Karpas-422 (cell line): ENCODE measurements around the gene KLHDC4. TPM values are rescaled to one million over a fixed set of nuclear protein-coding genes. Genes with fewer than 3 reads are reported as not detected.

ENCODE experiments used
- DNase-seq: peaks from one replicate; pipeline ENCODE4 v3.0.0-alpha.2; 2015
- H2AFZ ChIP-seq: fragments of 200-600 bp; sonication (generic); 2 replicates; pipeline ENCODE4 v1.6.1; 2014; ENCODE audit warnings: antibody characterized with exemption, low read length, mixed read lengths
- H3K27ac ChIP-seq: fragments of 200-600 bp; sonication (generic); 2 replicates; pipeline ENCODE4 v1.5.1; 2014; ENCODE audit warnings: mild to moderate bottlenecking, low read length, moderate library complexity
- H3K27me3 ChIP-seq: fragments of 200-600 bp; sonication (generic); 2 replicates; pipeline ENCODE4 v1.6.1; 2014; ENCODE audit warnings: low read length, mixed read lengths
- H3K36me3 ChIP-seq: fragments of 200-600 bp; sonication (generic); 2 replicates; pipeline ENCODE4 v1.6.1; 2014; ENCODE audit warnings: low read length, mixed read lengths; ENCODE audit not compliant: insufficient read depth
- H3K4me1 ChIP-seq: fragments of 200-600 bp; sonication (generic); 2 replicates; pipeline ENCODE4 v1.6.1; 2014; ENCODE audit warnings: mild to moderate bottlenecking, low read length, mixed read lengths
- H3K4me2 ChIP-seq: fragments of 200-600 bp; sonication (generic); 2 replicates; pipeline ENCODE4 v1.6.1; 2014; ENCODE audit warnings: low read length, low read depth, mild to moderate bottlenecking; ENCODE audit not compliant: poor library complexity, severe bottlenecking
- H3K4me3 ChIP-seq: fragments of 200-600 bp; sonication (generic); 2 replicates; pipeline ENCODE4 v1.5.1; 2014; ENCODE audit warnings: mild to moderate bottlenecking, antibody characterized with exemption, low read length, mixed read lengths
- H3K79me2 ChIP-seq: fragments of 200-600 bp; sonication (generic); 2 replicates; pipeline ENCODE4 v1.6.1; 2014; ENCODE audit warnings: mild to moderate bottlenecking, low read length, mixed read lengths
- H3K9ac ChIP-seq: fragments of 200-600 bp; sonication (generic); 2 replicates; pipeline ENCODE4 v1.6.0; 2014; ENCODE audit warnings: low read length
- H3K9me2 ChIP-seq: fragments of 200-600 bp; sonication (generic), shearing (Covaris generic); replicated peaks from 2 replicates; pipeline ENCODE4 v1.6.0; 2014; ENCODE audit warnings: mild to moderate bottlenecking, low read length, moderate library complexity; ENCODE audit not compliant: insufficient read depth
- H3K9me3 ChIP-seq: fragments of 300-700, 200-600 bp; sonication (generic); 2 replicates; pipeline ENCODE4 v1.6.1; 2014; ENCODE audit warnings: low read length, mixed read lengths
- H4K20me1 ChIP-seq: fragments of 200-600 bp; sonication (generic); 2 replicates; pipeline ENCODE4 v1.6.1; 2014; ENCODE audit warnings: mild to moderate bottlenecking, antibody characterized with exemption, low read length, low read depth; ENCODE audit not compliant: insufficient read depth
- total RNA-seq: library from RNA; depleted of rRNA; stranded (reverse); fragments of >200 nt; shearing (Covaris generic); gene quantifications from 2 replicates; pipeline ENCODE4 v1.2.3, GENCODE V29; 2014; ENCODE audit warnings: low replicate concordance

The KLHDC4 gene
- total RNA-seq, 1 experiment from 2014 or later, result 21.1 TPM

DNA sequence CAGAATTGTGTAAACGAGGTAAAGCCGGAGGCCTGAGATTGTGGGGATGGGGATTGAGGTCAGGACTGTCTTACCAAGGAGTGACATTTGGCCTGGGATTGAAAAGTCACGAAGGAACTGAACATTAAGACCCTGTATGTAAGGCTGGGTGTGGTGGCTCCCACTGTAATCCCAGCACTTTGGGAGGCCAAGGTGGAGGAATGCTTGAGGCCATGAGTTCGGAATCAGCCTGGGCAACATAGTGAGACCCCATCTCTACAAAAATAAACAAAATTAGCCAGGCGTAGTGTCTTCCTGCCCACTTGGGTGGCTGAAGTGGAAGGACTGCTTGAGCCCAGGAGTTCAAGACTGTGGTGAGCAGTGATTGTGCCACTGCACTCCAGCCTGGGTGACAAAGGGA lies 88.0 kb downstream of the KLHDC4 start:
- Histone ChIP-seq H3K27me3 (no peaks in the 10 kb centered on the region), H4K20me1 (no peaks in the 10 kb centered on the region), H3K9me3 (no peaks in the 10 kb centered on the region), H3K9ac (no peak overlapping the region), H3K79me2 (no peaks in the 10 kb centered on the region), H3K4me2 (no peak overlapping the region), H3K4me1 (no peaks in the 10 kb centered on the region), H3K36me3 (no peaks in the 10 kb centered on the region), H3K4me3 (no peak overlapping the region), H3K27ac (no peak overlapping the region), H2AFZ (no peak overlapping the region), H3K9me2 (no peaks in the 10 kb centered on the region)
- DNase-seq, result no peak

DNA sequence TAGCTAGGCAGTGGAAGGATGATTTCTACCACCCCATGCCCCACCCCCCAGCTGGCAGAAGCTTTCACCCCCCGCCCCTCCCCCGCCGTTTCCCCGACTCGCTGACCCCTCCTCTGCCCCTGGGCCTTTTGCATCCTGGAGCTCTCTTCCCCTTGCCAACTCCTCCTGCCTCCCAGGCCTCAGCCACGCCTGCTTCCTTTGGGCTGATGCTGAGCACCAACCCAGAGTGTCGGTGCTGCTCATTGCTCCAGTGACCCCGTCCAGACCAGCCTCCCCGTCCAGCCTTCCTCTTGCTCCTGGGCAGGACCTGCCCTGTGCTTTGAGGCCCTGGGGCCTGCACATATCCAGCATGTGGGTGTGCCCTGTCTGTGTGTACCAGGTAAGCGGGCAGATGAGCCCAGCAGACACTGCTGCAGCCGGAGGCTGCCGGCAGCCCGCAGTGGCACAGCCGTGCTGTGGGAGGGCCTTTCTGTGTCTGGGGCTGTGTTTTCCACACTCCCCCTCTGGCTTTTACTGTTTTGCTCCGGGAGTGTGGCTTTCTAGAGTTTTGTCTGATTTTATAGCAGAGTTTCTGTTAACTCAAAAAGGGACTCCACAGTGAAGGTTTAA lies 90.6 kb downstream of the KLHDC4 start:
- H2AFZ ChIP-seq, result no peak overlapping the region
- H3K36me3 ChIP-seq, result no peaks in the 10 kb centered on the region
- no peaks in the 10 kb centered on the region for H4K20me1 ChIP-seq
- H3K79me2 ChIP-seq, result no peaks in the 10 kb centered on the region
- no peak for DNase-seq
- no peak overlapping the region for H3K4me2 ChIP-seq
- no peak overlapping the region for H3K27ac ChIP-seq
- no peaks in the 10 kb centered on the region for H3K9me2 ChIP-seq
- H3K27me3 ChIP-seq, result no peaks in the 10 kb centered on the region
- no peaks in the 10 kb centered on the region for H3K9me3 ChIP-seq
- H3K9ac ChIP-seq, result no peak overlapping the region
- H3K4me1 ChIP-seq, result peaks cover 13% of the 10 kb centered on the region
- no peak overlapping the region for H3K4me3 ChIP-seq

DNA sequence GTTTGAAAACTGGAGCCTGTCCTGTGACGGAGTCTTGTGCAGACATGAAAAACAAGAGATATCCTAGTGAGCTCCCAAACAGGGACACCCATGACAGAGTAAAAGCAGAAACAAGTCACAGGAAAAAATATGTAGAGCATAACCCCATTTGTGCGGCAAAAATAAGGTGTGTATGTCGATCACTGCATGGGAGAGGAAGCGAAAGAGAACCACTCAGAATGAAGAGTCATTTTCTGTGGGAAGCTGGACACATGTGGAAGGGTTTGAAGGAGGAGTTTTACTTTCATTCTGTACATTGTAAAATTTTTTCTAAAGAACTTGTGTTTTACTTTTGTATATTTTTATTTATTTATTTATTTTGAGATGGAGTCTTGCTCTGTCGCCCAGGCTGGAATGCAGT lies 91.4 kb downstream of the KLHDC4 start:
- no peak overlapping the region for H3K4me3 ChIP-seq
- no peak for DNase-seq
- H3K27me3 ChIP-seq, result no peaks in the 10 kb centered on the region
- no peaks in the 10 kb centered on the region for H3K9me3 ChIP-seq
- no peak overlapping the region for H3K4me2 ChIP-seq
- no peaks in the 10 kb centered on the region for H3K79me2 ChIP-seq
- no peaks in the 10 kb centered on the region for H4K20me1 ChIP-seq
- H3K9ac ChIP-seq, result no peak overlapping the region
- no peak overlapping the region for H2AFZ ChIP-seq
- peaks cover 13% of the 10 kb centered on the region for H3K4me1 ChIP-seq
- no peaks in the 10 kb centered on the region for H3K9me2 ChIP-seq
- no peak overlapping the region for H3K27ac ChIP-seq
- no peaks in the 10 kb centered on the region for H3K36me3 ChIP-seq

DNA sequence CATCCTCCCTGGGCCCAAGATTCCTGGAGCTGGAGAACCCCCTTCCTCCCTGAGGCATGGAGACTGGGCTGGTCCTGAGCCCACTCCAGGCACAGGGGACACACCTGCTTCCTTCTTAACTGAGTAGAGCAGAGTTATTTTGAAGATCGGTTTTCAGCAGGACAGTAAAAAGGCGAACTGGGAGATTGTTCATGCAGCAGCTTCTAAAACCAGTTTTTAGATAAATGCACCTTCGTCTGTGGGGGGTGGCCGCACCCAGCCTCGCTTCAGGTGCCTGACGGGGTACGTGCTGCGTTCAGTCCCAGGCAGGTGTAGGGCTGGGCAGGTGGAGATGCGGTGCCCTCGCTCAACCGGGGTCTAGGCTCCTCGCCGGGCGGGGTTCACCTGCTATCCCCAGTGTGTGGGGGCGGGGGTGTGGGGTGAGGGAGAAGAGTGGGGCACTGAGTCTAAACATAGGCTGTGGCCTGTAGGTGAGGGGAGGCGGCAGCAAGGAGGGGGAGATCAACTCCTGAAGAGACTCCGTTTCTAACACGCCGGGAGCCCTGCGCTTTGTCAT lies 94.0 kb downstream of the KLHDC4 start:
- no peaks in the 10 kb centered on the region for H3K9me3 ChIP-seq

DNA sequence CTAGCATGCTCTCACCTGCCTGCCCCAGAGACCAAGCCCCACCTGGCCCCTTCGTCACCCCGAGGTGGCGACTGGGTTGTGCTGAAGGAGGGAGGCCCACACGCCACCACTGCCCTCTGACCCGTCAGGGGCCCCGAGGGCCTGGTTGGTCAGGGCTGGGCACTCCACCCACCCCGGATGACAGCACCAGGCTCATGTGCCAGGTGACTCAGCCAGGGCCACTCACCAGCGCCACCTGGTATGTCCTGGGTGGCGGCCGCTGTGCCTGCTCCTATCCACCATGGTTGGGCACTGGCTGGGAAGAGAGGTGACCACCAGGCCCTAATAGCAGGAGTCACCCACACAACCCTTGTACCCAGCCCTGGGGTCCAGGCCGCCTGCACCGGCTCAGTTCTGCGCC lies 94.6 kb downstream of the KLHDC4 start:
- Histone ChIP-seq H2AFZ (no peak overlapping the region), H3K4me3 (no peak overlapping the region), H3K4me2 (peak overlapping the region; percentile 35), H3K9me3 (no peaks in the 10 kb centered on the region), H3K79me2 (no peaks in the 10 kb centered on the region), H4K20me1 (no peaks in the 10 kb centered on the region), H3K9me2 (no peaks in the 10 kb centered on the region), H3K36me3 (no peaks in the 10 kb centered on the region), H3K27ac (no peak overlapping the region), H3K27me3 (no peaks in the 10 kb centered on the region), H3K9ac (no peak overlapping the region), H3K4me1 (peaks cover 13% of the 10 kb centered on the region)
- DNase-seq, result no peak

More for the DNA sequence above, 94.0 kb downstream of the KLHDC4 start:
- Histone ChIP-seq H3K27me3 (no peaks in the 10 kb centered on the region), H2AFZ (no peak overlapping the region), H3K9me2 (no peaks in the 10 kb centered on the region), H3K36me3 (no peaks in the 10 kb centered on the region), H3K27ac (no peak overlapping the region), H3K79me2 (no peaks in the 10 kb centered on the region), H4K20me1 (no peaks in the 10 kb centered on the region), H3K9ac (no peak overlapping the region), H3K4me3 (no peak overlapping the region), H3K4me2 (peak overlapping the region; percentile 35), H3K4me1 (peaks cover 13% of the 10 kb centered on the region)
- no peak for DNase-seq

DNA sequence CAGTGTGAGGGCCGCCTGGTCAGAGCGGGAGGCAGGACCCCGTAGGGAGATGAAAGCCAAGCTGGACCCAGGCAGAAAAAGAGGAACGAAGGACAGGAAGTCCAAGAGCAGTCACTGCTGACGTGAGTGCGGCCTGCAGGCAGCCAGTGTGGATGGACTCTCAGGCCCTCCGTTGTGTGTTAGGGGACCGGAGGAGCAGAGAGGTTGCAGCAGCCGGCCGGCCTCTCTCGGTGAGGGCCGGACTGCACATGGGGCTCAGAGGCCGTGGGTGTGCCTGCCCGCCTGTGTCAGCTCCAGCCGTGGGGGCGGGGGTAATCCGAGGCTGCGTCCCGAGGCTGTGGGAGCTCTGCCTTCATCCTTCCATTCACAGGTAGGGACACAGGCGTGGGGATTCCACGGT lies 96.1 kb downstream of the KLHDC4 start:
- H3K4me3 ChIP-seq, result no peak overlapping the region
- no peak for DNase-seq
- H3K36me3 ChIP-seq, result no peaks in the 10 kb centered on the region
- H3K9me2 ChIP-seq, result no peaks in the 10 kb centered on the region
- no peak overlapping the region for H3K4me2 ChIP-seq
- no peaks in the 10 kb centered on the region for H3K27me3 ChIP-seq
- no peak overlapping the region for H3K27ac ChIP-seq
- no peaks in the 10 kb centered on the region for H3K79me2 ChIP-seq
- no peak overlapping the region for H3K9ac ChIP-seq
- peaks cover 13% of the 10 kb centered on the region for H3K4me1 ChIP-seq
- H3K9me3 ChIP-seq, result no peaks in the 10 kb centered on the region
- H2AFZ ChIP-seq, result no peak overlapping the region
- no peaks in the 10 kb centered on the region for H4K20me1 ChIP-seq

DNA sequence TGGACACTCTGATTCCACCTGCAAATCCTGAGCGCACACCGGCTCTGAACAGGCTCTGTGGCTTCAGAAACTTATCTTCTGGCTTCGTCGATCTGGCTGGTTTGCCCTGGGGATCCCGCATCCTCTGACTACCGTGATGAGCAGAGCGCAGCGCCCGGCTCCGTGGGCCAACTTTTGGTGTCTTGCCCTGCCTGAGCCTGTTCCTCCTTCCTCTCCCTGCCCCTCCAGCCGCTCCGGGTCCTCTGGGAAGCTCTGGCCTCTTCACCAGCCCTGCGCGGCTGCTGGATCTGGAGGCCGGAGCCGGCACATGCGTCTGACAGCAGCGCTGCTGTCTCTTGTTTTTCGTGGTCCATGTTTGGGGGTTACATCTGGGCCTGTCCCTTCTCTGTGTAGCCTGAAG lies 97.8 kb downstream of the KLHDC4 start:
- Histone ChIP-seq H3K9me3 (no peaks in the 10 kb centered on the region), H2AFZ (no peak overlapping the region), H3K27ac (no peak overlapping the region), H4K20me1 (no peaks in the 10 kb centered on the region), H3K9me2 (no peaks in the 10 kb centered on the region), H3K4me1 (peaks cover 13% of the 10 kb centered on the region), H3K4me3 (no peak overlapping the region), H3K9ac (no peak overlapping the region), H3K36me3 (no peaks in the 10 kb centered on the region), H3K79me2 (no peaks in the 10 kb centered on the region), H3K4me2 (no peak overlapping the region), H3K27me3 (no peaks in the 10 kb centered on the region)
- DNase-seq, result no peak

DNA sequence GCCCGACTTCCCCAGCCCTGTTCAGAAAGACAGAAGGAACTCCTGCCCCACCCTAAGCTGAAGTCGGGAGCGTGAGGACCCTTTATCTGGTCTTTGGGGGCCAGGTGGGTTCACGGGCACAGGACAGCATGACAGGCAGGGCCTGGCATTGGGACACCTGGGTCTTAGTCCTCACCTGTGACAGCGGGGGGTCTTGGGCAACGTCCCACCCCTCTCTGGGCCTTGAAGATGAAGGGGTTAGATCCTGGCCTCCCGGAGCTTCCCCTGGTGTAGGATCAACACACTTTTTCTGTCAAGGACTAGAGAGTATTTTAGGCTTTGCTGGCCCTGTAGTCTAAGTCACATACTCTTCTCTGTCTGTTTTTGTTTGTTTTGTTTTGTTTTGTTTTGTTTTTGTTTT lies 98.3 kb downstream of the KLHDC4 start:
- peaks cover 13% of the 10 kb centered on the region for H3K4me1 ChIP-seq
- H3K9ac ChIP-seq, result no peak overlapping the region
- no peaks in the 10 kb centered on the region for H4K20me1 ChIP-seq
- no peak overlapping the region for H3K4me2 ChIP-seq
- H3K36me3 ChIP-seq, result no peaks in the 10 kb centered on the region
- H3K9me3 ChIP-seq, result no peaks in the 10 kb centered on the region
- H3K27me3 ChIP-seq, result no peaks in the 10 kb centered on the region
- no peaks in the 10 kb centered on the region for H3K9me2 ChIP-seq
- no peak for DNase-seq
- no peak overlapping the region for H2AFZ ChIP-seq
- no peak overlapping the region for H3K4me3 ChIP-seq
- H3K27ac ChIP-seq, result no peak overlapping the region
- H3K79me2 ChIP-seq, result no peaks in the 10 kb centered on the region
